Glomerular visceral epithelial cell (primary cell): ENCODE results near the gene CYP4F8.
"Not testable (repeated sequence)": the region's sequence is repeated elsewhere in the genome, so short reads cannot be mapped to it uniquely, and the experiment has no call there.

Experiments used
- DNase-seq: peaks from one replicate; pipeline ENCODE4 v3.0.0-alpha.2; 2016; ENCODE audit errors: extremely low spot score

CYP4F8 gene

DNA sequence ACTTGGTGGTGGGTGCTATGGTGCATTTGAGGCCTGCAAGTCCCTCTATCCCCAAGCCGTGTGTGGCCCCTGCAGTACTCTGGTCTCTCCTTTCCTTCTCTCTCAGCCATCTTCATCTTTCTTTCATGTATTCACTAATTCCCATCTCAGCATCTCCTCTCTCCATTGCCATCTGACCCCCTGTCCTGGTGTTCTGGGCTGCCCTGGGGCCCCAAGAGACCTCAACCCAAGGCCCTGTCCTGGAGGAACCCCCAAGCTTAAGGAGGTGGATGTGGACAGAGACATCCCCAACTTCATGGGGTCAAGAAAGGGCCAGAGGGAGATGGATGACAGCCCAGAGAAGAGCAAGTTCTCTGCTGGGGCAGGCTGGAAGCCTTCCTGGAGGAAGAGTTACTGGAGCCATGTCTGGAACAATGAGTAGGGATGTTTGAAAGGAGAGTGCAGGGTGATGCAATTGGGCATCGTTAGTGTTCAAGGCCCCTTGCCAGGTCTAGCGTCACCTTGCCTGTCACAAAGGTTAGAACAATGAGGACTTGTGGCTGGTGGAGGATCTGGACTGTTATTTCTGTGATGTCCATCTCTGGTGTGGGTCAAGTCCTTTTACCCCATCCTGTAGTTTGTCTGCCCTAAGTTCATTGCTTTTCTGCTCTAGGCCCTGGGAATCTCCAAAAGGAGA is 29.2 kb downstream of the CYP4F8 start:
- DNase-seq = no peak

- no peak for DNase-seq
These were observed 29.8 kb downstream of the CYP4F8 start for GRCh38 chr19:15644816-15645215.

DNA sequence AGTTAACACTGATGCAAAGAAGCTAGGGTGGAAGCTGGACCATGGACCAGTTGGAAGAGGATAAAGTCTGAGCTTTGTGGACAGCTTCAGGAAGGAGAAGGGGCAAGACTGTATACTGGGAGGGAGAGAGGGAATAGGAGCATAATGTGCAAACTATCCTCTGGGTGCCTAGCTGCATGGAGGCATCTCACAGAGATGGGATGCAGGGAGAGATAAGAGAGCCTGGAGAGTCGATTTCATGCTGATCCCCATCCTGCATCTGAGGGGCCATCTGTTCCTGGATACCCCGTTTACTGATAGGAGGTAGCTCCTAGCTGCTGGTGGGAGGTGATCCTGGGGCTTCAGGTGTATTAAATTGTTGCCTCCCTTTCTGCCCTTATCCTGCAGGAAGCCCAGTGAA is 34.5 kb downstream of the CYP4F8 start:
- DNase-seq = no peak

- DNase-seq = not testable (repeated sequence)
These were observed 35.1 kb downstream of the CYP4F8 start for GRCh38 chr19:15650123-15650522.

- no peak for DNase-seq
These were observed 36.8 kb downstream of the CYP4F8 start for GRCh38 chr19:15651791-15652190.

DNA sequence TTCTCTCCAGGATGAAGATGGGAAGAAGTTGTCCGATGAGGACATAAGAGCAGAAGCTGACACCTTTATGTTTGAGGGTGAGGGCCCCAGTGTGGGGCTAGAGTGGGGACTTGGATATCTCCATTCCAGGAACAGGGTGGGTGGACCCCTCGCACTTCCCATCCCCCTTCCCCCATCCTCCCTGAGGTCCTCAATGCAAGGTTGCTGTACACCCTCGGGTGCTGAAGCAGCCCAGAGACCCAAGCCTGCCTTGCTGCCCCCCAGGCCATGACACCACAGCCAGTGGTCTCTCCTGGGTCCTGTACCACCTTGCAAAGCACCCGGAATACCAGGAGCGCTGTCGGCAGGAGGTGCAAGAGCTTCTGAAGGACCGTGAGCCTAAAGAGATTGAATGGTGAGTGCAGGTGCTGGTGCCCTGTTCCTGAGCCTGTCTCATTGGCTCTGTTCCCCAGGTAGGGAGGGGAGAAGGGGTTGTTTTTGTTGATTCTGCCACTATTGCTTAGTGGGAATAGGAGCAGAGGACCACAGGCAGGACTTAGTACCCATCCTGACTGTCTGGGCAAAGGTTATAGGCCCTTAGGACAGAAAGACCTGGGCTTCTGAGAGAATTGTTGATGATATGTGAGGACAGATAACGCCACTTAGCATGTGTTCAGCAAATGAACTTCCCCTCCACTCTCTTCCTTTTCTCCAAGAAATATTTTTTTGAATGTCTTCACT is 37.7 kb downstream of the CYP4F8 start:
- DNase-seq = no peak

DNA sequence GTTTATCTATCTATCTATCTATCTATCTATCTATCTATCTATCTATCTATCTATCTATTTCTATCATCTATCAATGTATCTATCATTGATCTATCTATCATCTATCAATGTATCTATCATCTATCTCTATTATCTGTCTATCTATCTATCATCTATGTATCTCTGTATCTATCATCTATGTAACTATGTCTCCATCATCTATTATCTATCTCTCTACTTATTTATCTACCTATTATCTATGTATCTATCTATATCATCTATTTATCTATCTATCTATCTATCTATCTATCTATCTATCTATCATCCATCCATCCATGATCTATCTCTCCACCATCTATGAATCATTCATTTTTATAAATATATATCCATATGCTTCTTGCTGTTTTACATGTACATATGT is 41.4 kb downstream of the CYP4F8 start:
- no peak for DNase-seq

- no peak for DNase-seq
These were observed 48.2 kb downstream of the CYP4F8 start for GRCh38 chr19:15663247-15663646.

GRCh38 chr19:15666186-15666585 is 51.2 kb downstream of the CYP4F8 start:
- no peak for DNase-seq

DNA sequence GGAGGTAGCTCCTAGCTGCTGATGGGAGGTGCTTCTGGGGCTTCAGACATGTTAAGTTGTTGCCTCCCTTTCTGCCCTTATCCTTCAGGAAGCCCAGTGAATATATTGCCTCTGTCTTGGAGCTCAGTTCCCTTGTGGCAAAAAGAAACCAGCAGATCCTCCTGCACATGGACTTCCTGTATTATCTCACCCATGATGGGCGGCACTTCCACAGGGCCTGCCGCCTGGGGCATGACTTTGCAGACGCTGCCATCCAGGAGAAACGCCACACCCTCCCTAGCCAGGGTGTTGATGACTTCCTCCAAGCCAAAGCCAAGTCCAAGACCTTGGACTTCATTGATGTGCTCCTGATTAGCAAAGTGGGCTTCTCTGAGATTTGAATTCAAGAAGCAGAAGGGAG is 51.9 kb downstream of the CYP4F8 start:
- no peak for DNase-seq

GRCh38 chr19:15669440-15669839 is 54.4 kb downstream of the CYP4F8 start:
- DNase-seq = no peak

DNA sequence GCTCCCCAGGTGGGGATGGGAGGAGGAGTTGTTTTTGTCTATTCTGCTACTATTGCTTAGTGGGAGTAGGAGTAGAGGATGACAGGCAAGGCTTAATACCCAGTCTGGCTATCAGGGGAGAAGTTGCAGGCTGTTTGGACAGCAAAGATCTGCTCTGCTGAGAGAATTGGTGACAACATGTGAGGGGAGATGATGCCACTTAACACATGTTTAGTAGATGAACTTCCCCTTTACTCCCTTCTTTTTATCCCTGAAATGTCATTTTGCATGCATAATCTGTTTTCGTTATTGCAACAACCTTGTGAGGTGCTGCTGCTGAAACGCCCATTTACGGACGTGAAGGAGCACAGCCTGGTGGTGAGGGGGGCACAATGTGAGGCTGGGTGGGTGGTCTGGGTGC is 54.9 kb downstream of the CYP4F8 start:
- no peak for DNase-seq

- no peak for DNase-seq
These were observed 56.3 kb downstream of the CYP4F8 start for GRCh38 chr19:15671237-15671821.

DNA sequence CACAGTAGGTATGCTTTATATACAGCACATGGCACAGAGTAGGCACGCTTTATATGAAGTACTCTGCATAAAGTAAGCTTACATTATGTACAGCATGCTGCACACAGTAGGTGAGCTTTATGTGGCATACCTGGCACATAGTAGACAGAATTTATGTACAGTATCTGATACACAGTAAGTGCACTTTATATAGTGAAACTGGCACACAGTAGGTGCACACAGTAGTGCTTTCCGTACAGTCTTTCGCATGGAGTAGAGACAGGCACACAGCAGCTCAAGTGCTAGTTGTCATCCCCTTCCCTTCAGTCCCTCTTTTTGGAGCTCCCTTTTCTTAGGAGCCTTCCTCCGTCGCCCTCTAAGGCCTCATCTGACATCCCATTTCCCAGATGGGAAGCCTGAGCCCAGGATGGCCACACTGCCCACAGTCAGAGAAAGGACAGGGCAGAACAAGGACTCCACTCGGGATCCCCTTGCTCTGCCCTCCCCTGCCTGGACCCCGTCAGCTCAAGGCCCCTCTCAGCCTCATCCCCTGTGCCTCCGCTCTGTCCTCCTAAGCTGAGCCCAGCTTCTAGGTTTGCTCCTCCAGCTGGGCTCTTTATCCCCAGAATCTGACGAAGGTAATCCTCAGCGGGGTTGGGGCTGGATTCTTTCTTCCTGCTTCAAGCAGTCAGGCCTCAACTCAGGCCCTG is 57.0 kb downstream of the CYP4F8 start:
- DNase-seq = no peak

- no peak for DNase-seq
These were observed 57.7 kb downstream of the CYP4F8 start, which contains the start of gene CYP4F12 for GRCh38 chr19:15672580-15673175. CYP4F12 (plus strand) TSS chr19:15673087; CDS start chr19:15673530, 443 bp downstream.

DNA sequence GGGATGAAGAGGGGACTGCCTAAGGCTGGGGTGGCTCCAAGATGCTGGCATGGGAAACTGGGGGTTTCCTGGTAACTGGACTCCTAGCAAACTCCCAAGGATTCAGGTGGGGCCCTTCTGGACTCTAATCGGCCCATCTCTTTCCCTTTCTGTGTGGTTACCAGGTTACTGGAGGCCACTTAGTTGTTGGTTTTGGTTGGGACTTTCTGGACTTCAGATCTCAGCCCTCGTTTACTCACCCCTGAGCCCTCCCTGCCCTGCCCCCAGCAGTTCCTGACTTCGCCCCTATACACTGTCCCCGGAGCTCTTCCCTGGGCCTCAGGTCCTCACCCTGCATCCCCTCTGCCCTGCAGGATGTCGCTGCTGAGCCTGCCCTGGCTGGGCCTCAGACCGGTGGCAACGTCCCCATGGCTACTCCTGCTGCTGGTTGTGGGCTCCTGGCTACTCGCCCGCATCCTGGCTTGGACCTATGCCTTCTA is 58.2 kb downstream of the CYP4F8 start:
- no peak for DNase-seq

DNA sequence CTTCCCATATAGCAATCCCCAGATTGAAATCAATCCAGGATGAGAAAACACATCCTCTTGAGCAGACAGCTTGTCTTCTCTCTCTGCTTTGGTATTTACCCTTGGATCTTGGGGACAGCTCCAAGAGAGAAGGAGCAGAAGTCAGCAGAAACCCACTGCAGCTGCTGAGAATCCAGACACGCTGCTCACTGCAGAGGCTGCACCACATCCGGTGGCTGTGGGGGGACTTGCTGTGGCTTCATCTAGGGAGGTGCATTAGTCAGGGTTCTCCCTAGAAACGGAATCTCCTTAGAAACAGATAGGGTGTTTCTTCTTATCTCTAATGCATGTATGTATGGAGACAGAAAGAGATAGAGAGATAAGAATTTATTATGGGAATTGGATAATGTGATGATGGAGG is 60.5 kb downstream of the CYP4F8 start:
- DNase-seq = no peak

DNA sequence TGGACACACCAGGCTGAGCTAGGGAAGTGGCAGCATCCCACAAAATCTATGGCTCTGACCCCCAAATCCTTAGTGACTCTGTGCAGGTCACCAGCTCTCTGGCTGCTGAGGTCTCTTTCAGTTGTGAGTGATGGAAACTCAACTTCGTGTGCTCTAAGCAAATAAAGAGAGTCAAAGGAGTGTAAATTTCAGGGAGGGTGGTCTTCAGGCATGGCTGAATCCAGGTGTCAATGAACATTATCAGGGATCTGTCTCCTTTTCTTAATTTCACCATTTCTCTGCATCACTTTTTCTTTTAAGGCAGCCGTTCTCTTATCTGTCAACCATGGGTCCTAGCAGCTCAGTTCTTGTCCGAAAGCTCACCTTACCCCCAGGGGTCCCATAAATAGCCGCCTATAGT is 64.1 kb downstream of the CYP4F8 start:
- DNase-seq = no peak

DNA sequence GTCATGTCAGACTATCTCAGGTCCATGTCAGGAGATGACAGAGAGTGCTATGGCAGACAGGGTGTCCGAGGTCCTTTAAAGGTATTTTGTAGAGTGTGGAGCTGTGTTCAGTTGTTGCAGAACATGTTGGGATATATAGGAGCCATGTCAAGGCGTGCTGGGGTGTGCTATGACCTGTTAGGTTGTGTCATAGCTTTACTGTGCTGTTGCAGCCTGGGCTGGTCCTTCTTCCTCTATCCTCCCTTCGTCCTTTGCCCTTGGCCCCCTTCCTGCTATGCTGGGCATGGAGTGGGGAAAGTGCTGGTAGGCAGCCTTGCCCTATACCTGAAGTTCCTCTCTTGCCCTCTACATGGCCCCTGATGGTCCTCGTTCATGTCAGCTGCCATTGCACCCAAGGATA is 64.8 kb downstream of the CYP4F8 start:
- DNase-seq = not testable (repeated sequence)
